ENCODE data around the gene RHOC.

Gene RHOC

DNA sequence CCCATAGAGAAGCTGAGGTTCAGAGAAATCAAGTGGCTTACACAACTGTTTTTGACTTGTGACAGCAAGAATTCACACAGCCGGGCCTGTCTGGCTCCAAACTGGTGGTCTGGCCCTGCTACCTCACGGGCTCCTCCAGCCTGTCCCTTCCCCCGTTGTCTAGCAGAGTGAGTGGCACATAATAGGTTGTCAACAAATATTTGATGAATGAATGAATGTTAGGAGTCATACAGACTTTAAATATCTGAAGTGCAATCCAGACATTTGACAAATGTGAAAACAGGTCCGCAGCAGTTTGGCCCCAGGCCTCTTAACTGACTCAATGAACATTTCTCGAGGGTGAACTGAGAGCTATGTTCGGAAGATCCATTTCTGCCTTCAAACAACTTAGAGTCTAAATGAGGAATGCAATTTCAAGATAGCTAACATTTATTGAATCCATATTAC lies 1.1 kb upstream of the RHOC start:
- WGBS (ENCODE audit: extremely low coverage, insufficient coverage, insufficient read length) = no CpG with 5 or more reads among the region's 6 CpGs
- H3K4me2 ChIP-seq (ENCODE audit: low read length) = peak overlapping the region; percentile 81
- H3K79me2 ChIP-seq (ENCODE audit: control insufficient read depth, insufficient read depth, low read length, poor library complexity) = peaks cover 21% of the 10 kb centered on the region
- H3K4me1 ChIP-seq (ENCODE audit: control insufficient read depth in 1 of 2, insufficient read depth in 2 of 2, low read length in 2 of 2) = peaks cover 15 to 26% of the 10 kb centered on the region in 2 experiments
- H2BK120ac ChIP-seq (ENCODE audit: insufficient read depth, low read length, poor library complexity) = no peak overlapping the region
- H3K4ac ChIP-seq (ENCODE audit: low read depth, low read length) = no peak overlapping the region
- peaks cover 22% of the 10 kb centered on the region for H3K79me1 ChIP-seq (ENCODE audit: low read length)
- H3K36me3 ChIP-seq (ENCODE audit: control insufficient read depth in 1 of 2, insufficient read depth in 2 of 2, low read length in 2 of 2) = peaks cover 6 to 10% of the 10 kb centered on the region in 2 experiments
- H4K91ac ChIP-seq (ENCODE audit: low read depth, low read length) = no peak overlapping the region
- H4K12ac ChIP-seq (ENCODE audit: low read depth, low read length) = no peak overlapping the region
- no peak overlapping the region for H3K27ac ChIP-seq (ENCODE audit: low read depth, low read length)
- H2BK12ac ChIP-seq (ENCODE audit: low read length) = no peak overlapping the region
- H3K4me3 ChIP-seq (ENCODE audit: low read depth, low read length) = no peak overlapping the region
- peak; percentile 68 for DNase-seq
- no peak overlapping the region for H3K9ac ChIP-seq (ENCODE audit: low read length)
- no peaks in the 10 kb centered on the region for H3K9me3 ChIP-seq (ENCODE audit: insufficient read depth, low read depth, low read length)
- H3K23ac ChIP-seq (ENCODE audit: low read length) = no peak overlapping the region
- H2BK5ac ChIP-seq (ENCODE audit: low read depth, low read length, poor library complexity) = no peak overlapping the region
- no peak overlapping the region for H2AK5ac ChIP-seq (ENCODE audit: low read length)
- no peak overlapping the region for H3K18ac ChIP-seq (ENCODE audit: low read length)
- H2AFZ ChIP-seq (ENCODE audit: insufficient read depth, low read length, poor library complexity) = no peak overlapping the region
- no peaks in the 10 kb centered on the region for H3K27me3 ChIP-seq (ENCODE audit: insufficient read depth, low read length)
- H4K8ac ChIP-seq (ENCODE audit: low read depth, low read length) = no peak overlapping the region
- H3K14ac ChIP-seq (ENCODE audit: low read length) = no peak overlapping the region

DNA sequence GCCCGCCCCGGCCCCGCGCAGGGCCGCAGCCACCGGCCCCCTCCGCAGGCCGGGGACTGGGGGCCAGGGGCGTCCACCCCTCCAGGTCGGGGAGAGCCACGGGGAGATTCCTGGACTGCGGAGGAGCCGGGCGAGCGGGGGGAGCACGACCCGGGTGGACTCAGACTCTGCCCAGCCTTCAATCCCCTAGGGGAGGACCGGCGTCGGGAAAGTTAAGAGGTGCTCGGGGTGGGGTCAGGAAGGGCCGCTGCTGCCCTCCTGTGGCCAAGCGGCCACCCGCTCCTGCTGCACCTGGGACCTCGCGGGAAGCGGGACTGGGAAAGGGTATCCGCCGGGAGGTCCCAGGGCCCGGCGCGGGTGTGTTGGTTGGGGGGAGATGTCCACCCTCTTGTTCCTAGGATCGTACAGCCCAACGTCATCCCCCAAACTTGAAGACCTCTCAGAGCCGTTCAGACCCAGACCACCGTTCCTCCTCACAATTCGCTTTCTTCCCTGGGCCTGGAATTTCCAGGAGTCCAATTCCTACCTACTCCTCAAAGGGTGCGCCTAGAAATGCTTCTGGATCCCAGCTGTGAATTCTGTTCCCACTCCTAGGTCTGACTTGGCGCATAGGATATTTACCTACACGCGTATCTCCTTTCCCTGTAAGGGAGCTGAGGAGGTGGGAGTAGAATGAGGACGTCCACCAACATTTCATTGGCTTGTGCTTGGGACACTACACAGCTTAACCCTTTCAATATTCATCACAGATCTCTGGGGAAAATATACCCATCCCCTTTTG lies 484 bp upstream of the RHOC start:
- WGBS (ENCODE audit: extremely low coverage, insufficient coverage, insufficient read length) = no CpG with 5 or more reads among the region's 42 CpGs
- Histone ChIP-seq H3K18ac (ENCODE audit: low read length) (peak overlapping the region; percentile 72), H2AK5ac (ENCODE audit: low read length) (no peak overlapping the region), H4K91ac (ENCODE audit: low read depth, low read length) (peak overlapping the region; percentile 87), H2BK120ac (ENCODE audit: insufficient read depth, low read length, poor library complexity) (peak overlapping the region; percentile 73), H3K4me2 (ENCODE audit: low read length) (peak overlapping the region; percentile 81), H2AFZ (ENCODE audit: insufficient read depth, low read length, poor library complexity) (peak overlapping the region; percentile 91), H3K23ac (ENCODE audit: low read length) (no peak overlapping the region), H3K4me3 (ENCODE audit: low read depth, low read length) (peak overlapping the region; percentile 89), H4K12ac (ENCODE audit: low read depth, low read length) (peak overlapping the region; percentile 89), H3K79me2 (ENCODE audit: control insufficient read depth, insufficient read depth, low read length, poor library complexity) (peaks cover 21% of the 10 kb centered on the region), H3K36me3 (ENCODE audit: control insufficient read depth in 1 of 2, insufficient read depth in 2 of 2, low read length in 2 of 2) (peaks cover 12 to 16% of the 10 kb centered on the region in 2 experiments), H2BK12ac (ENCODE audit: low read length) (peak overlapping the region; percentile 32), H2BK5ac (ENCODE audit: low read depth, low read length, poor library complexity) (peak overlapping the region; percentile 87), H3K79me1 (ENCODE audit: low read length) (peaks cover 22% of the 10 kb centered on the region), H3K4me1 (ENCODE audit: control insufficient read depth in 1 of 2, insufficient read depth in 2 of 2, low read length in 2 of 2) (peaks cover 16 to 26% of the 10 kb centered on the region in 2 experiments), H3K9ac (ENCODE audit: low read length) (peak overlapping the region; percentile 85), H3K4ac (ENCODE audit: low read depth, low read length) (peak overlapping the region; percentile 68), H3K27me3 (ENCODE audit: insufficient read depth, low read length) (no peaks in the 10 kb centered on the region), H3K27ac (ENCODE audit: low read depth, low read length) (peak overlapping the region; percentile 83), H3K9me3 (ENCODE audit: insufficient read depth, low read depth, low read length) (no peaks in the 10 kb centered on the region), H3K14ac (ENCODE audit: low read length) (peak overlapping the region; percentile 88), H4K8ac (ENCODE audit: low read depth, low read length) (peak overlapping the region; percentile 77)
- DNase-seq = peak; percentile 83 to 86

DNA sequence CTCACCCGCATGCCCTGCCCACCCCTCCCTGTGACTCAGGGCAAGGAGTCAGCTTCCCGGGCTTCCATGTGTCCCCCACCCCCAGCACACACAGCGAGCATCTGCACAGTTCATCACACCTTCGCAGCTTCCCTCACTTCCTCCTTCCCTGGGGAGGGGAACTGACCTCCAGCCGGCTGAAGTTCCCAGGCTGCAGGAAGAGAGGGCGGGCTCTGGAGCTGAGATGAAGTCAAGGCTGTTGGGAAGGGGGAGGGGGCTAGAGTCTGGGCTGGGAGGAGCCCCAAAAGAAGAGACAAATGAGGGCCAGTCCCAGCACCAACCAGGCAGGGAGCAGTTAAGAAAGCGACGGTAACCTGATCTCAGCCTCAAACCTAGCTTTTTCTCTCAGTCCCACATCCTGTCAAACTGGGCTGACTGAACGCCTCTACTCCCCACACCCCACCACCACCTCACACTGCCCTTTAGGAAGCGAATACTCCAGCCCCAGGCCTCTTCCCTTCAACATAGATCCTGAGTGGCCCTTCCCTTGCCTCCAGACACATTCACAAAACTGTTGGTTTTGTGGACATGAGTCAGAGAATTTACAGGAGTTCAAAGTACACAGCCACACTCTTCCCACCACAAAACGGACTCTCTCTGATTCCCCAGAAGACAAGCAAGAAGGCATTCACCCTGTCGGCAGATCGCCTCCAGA lies 1.8 kb downstream of the RHOC start:
- Histone ChIP-seq H2BK5ac (ENCODE audit: low read depth, low read length, poor library complexity) (peak overlapping the region; percentile 74), H4K8ac (ENCODE audit: low read depth, low read length) (no peak overlapping the region), H3K79me1 (ENCODE audit: low read length) (peaks cover 28% of the 10 kb centered on the region), H3K36me3 (ENCODE audit: control insufficient read depth in 1 of 2, insufficient read depth in 2 of 2, low read length in 2 of 2) (peaks cover 27 to 36% of the 10 kb centered on the region in 2 experiments), H3K4me3 (ENCODE audit: low read depth, low read length) (peak overlapping the region; percentile 89), H2AK5ac (ENCODE audit: low read length) (peak overlapping the region; percentile 72), H2BK12ac (ENCODE audit: low read length) (peak overlapping the region; percentile 26), H3K4ac (ENCODE audit: low read depth, low read length) (peak overlapping the region; percentile 85), H4K12ac (ENCODE audit: low read depth, low read length) (no peak overlapping the region), H4K91ac (ENCODE audit: low read depth, low read length) (peak overlapping the region; percentile 34), H2BK120ac (ENCODE audit: insufficient read depth, low read length, poor library complexity) (peak overlapping the region; percentile 39), H3K23ac (ENCODE audit: low read length) (no peak overlapping the region), H3K9ac (ENCODE audit: low read length) (no peak overlapping the region), H3K27me3 (ENCODE audit: insufficient read depth, low read length) (no peaks in the 10 kb centered on the region), H3K4me2 (ENCODE audit: low read length) (peak overlapping the region; percentile 81), H3K79me2 (ENCODE audit: control insufficient read depth, insufficient read depth, low read length, poor library complexity) (peaks cover 24% of the 10 kb centered on the region), H3K27ac (ENCODE audit: low read depth, low read length) (peak overlapping the region; percentile 80), H2AFZ (ENCODE audit: insufficient read depth, low read length, poor library complexity) (no peak overlapping the region), H3K9me3 (ENCODE audit: insufficient read depth, low read depth, low read length) (no peaks in the 10 kb centered on the region), H3K4me1 (ENCODE audit: control insufficient read depth in 1 of 2, insufficient read depth in 2 of 2, low read length in 2 of 2) (peaks cover 33 to 40% of the 10 kb centered on the region in 2 experiments), H3K18ac (ENCODE audit: low read length) (peak overlapping the region; percentile 81), H3K14ac (ENCODE audit: low read length) (peak overlapping the region; percentile 63)
- DNase-seq = peak; percentile 77 to 93
- no CpG with 5 or more reads among the region's 13 CpGs for WGBS (ENCODE audit: extremely low coverage, insufficient coverage, insufficient read length)

DNA sequence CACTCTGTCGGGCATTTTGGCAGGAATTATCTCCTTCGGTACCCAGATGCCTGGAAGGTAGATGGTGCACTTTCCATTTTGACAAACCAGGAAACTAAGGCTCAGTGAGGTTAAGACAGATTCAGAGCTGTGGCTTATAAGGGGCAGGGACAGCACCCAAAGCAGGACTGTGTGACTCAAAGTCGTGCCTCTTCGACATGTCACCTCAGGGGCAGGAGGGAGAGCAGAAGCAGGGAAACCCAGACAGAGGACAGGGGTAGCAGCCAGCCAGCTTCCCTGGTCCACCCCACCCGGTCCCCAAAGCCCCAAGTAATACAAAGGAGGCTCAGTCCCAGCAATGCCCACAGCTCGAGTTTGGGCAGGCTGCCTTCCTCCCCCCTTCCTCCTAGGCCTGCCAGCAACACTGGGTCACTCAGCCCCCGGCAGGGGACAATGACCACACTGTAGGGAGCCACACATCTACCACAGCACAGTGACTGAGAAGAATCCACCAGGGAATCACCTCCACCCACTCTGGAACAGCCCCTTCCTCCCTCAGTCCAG lies 2.5 kb downstream of the RHOC start:
- peak overlapping the region; percentile 49 for H2BK5ac ChIP-seq (ENCODE audit: low read depth, low read length, poor library complexity)
- DNase-seq = no peak

More for the DNA sequence above, 2.5 kb downstream of the RHOC start:
- peak overlapping the region; percentile 13 for H3K4me3 ChIP-seq (ENCODE audit: low read depth, low read length)
- H3K23ac ChIP-seq (ENCODE audit: low read length) = no peak overlapping the region
- no peaks in the 10 kb centered on the region for H3K27me3 ChIP-seq (ENCODE audit: insufficient read depth, low read length)
- H3K79me2 ChIP-seq (ENCODE audit: control insufficient read depth, insufficient read depth, low read length, poor library complexity) = peaks cover 24% of the 10 kb centered on the region
- peaks cover 39 to 46% of the 10 kb centered on the region in 2 experiments for H3K4me1 ChIP-seq (ENCODE audit: control insufficient read depth in 1 of 2, insufficient read depth in 2 of 2, low read length in 2 of 2)
- H2AK5ac ChIP-seq (ENCODE audit: low read length) = peak overlapping the region; percentile 72
- no peak overlapping the region for H2AFZ ChIP-seq (ENCODE audit: insufficient read depth, low read length, poor library complexity)
- H3K9me3 ChIP-seq (ENCODE audit: insufficient read depth, low read depth, low read length) = no peaks in the 10 kb centered on the region
- H3K18ac ChIP-seq (ENCODE audit: low read length) = peak overlapping the region; percentile 73
- H4K8ac ChIP-seq (ENCODE audit: low read depth, low read length) = no peak overlapping the region
- H3K14ac ChIP-seq (ENCODE audit: low read length) = peak overlapping the region; percentile 63
- peak overlapping the region; percentile 34 for H4K91ac ChIP-seq (ENCODE audit: low read depth, low read length)
- peak overlapping the region; percentile 85 for H3K4ac ChIP-seq (ENCODE audit: low read depth, low read length)
- H3K4me2 ChIP-seq (ENCODE audit: low read length) = peak overlapping the region; percentile 59
- H4K12ac ChIP-seq (ENCODE audit: low read depth, low read length) = peak overlapping the region; percentile 23
- H3K79me1 ChIP-seq (ENCODE audit: low read length) = peaks cover 29% of the 10 kb centered on the region
- peaks cover 33 to 42% of the 10 kb centered on the region in 2 experiments for H3K36me3 ChIP-seq (ENCODE audit: control insufficient read depth in 1 of 2, insufficient read depth in 2 of 2, low read length in 2 of 2)
- WGBS (ENCODE audit: extremely low coverage, insufficient coverage, insufficient read length) = no CpG with 5 or more reads among the region's 7 CpGs
- H2BK12ac ChIP-seq (ENCODE audit: low read length) = peak overlapping the region; percentile 26
- peak overlapping the region; percentile 23 for H3K9ac ChIP-seq (ENCODE audit: low read length)
- peak overlapping the region; percentile 65 for H3K27ac ChIP-seq (ENCODE audit: low read depth, low read length)
- H2BK120ac ChIP-seq (ENCODE audit: insufficient read depth, low read length, poor library complexity) = peak overlapping the region; percentile 39
